Gastrocnemius medialis (tissue), 4 donors: ENCODE results near the gene PER3. TPM values are rescaled to one million over a fixed set of nuclear protein-coding genes. Genes with fewer than 3 reads are reported as not detected.
A peak's percentile ranks its signal among the peaks of the same experiment; 100 is the strongest.
"Not testable (repeated sequence)": the region's sequence is repeated elsewhere in the genome, so short reads cannot be mapped to it uniquely, and the experiment has no call there.

Experiments
- ATAC-seq, 2 donors: fragments of 150-250 bp; one replicate each; pipeline ENCODE4 v1.9.1; 2016
- DNase-seq, 2 donors: peaks; one replicate each; pipeline ENCODE4 v3.0.0-alpha.2; 2019
- H3K27ac ChIP-seq, 4 donors: fragments of 200-600 bp; sonication (generic); 1 replicate in 1 of 4; 2 replicates in 3 of 4; pipeline ENCODE4 v1.5.1; 2016 to 2018; ENCODE audit warnings: mild to moderate bottlenecking in 2 of 4, moderate library complexity in 1 of 4
- H3K27me3 ChIP-seq, 3 donors: fragments of 200-600 bp; sonication (generic) in 2 of 3; 1 replicate in 1 of 3; 2 replicates in 2 of 3; pipeline versions ENCODE4 v1.5.1 to v1.6.0; 2016 to 2019; ENCODE audit warnings: mild to moderate bottlenecking in 1 of 3, moderate library complexity in 1 of 3
- H3K36me3 ChIP-seq, 2 donors: fragments of 200-600 bp; sonication (generic) in 1 of 2; one replicate each; pipeline ENCODE4 v1.5.1; 2017 to 2018
- H3K4me1 ChIP-seq, 2 donors: fragments of 200-600 bp; sonication (generic) in 1 of 2; one replicate each; pipeline ENCODE4 v1.5.1; 2016 to 2017; ENCODE audit warnings: mild to moderate bottlenecking in 2 of 2
- H3K4me3 ChIP-seq, 4 donors: fragments of 200-600 bp; sonication (generic) in 3 of 4; 1 replicate in 1 of 4; 2 replicates in 3 of 4; pipeline ENCODE4 v1.5.1; 2016 to 2019; ENCODE audit warnings: mild to moderate bottlenecking in 2 of 4
- H3K9me3 ChIP-seq, 3 donors: fragments of 200-600 bp; sonication (generic) in 2 of 3; 1 replicate in 1 of 3; 2 replicates in 2 of 3; pipeline ENCODE4 v1.5.1; 2016 to 2019
- POLR2A ChIP-seq, 2 donors: fragments of 450-650 bp; IDR thresholded peaks; one replicate each; pipeline ENCODE4 v1.6.1; 2017; ENCODE audit warnings: antibody characterized with exemption in 2 of 2, mild to moderate bottlenecking in 2 of 2, moderate library complexity in 2 of 2
- in situ Hi-C, 4 donors: fragments of 200-750 bp; cut with MboI; loops; one replicate each; pipeline versions ENCODE4 v1.15.0 to v1.8.0; 2017; ENCODE audit warnings: low sequenced_read_pairs in 4 of 4
- intact Hi-C: fragments of 100-400 bp; cut with DNase I; formaldehyde crosslinking; loops from one replicate; pipeline ENCODE4 v1.15.1; 2023; ENCODE audit warnings: low total_unique reads
- total RNA-seq, 4 donors: library from RNA; depleted of rRNA; stranded (reverse); fragments of >200 nt; gene quantifications; one replicate each; pipeline versions ENCODE4 v1.1.0 to v1.2.3, GENCODE V29; 2016
- TF ChIP-seq, protein P1 (sequence below), 5 experiments: fragments of 450-650 bp in 3 of 5; fragments of 200-600 bp in 2 of 5; sonication (generic) in 2 of 5; IDR thresholded peaks in 4 of 5; conservative IDR thresholded peaks in 1 of 5; 1 replicate in 4 of 5; 2 replicates in 1 of 5; pipeline ENCODE4 v1.5.1; 2016 to 2019; ENCODE audit warnings: antibody characterized with exemption in 5 of 5, mild to moderate bottlenecking in 3 of 5, moderate library complexity in 3 of 5

PER3 gene
- total RNA-seq, 4 donors from 2014 or later, result 3.7 to 7.1 (median 5.5) TPM

GRCh38 chr1:7784492-7785071 is 491 bp downstream of the PER3 start:
- ATAC-seq, result peak; percentile 17 to 32
- peak overlapping the region; percentile 52 to 80 (median 64) for H3K4me3 ChIP-seq
- no peaks in the 10 kb centered on the region for H3K27me3 ChIP-seq
- in situ Hi-C loops (no loop called here), intact Hi-C loops (loop anchor here (1.0 to 5.0 kb wide), 2 partner anchors 13 to 1093 kb away; partner anchors contain the start of genes ENO1 and VAMP3)
- peak; percentile 15 to 57 for DNase-seq
- H3K27ac ChIP-seq, result peak overlapping the region; percentile 90 to 98 (median 94)
- peaks cover 15 to 26% of the 10 kb centered on the region in 2 donors for H3K4me1 ChIP-seq
- TF ChIP-seq, protein P1, sequence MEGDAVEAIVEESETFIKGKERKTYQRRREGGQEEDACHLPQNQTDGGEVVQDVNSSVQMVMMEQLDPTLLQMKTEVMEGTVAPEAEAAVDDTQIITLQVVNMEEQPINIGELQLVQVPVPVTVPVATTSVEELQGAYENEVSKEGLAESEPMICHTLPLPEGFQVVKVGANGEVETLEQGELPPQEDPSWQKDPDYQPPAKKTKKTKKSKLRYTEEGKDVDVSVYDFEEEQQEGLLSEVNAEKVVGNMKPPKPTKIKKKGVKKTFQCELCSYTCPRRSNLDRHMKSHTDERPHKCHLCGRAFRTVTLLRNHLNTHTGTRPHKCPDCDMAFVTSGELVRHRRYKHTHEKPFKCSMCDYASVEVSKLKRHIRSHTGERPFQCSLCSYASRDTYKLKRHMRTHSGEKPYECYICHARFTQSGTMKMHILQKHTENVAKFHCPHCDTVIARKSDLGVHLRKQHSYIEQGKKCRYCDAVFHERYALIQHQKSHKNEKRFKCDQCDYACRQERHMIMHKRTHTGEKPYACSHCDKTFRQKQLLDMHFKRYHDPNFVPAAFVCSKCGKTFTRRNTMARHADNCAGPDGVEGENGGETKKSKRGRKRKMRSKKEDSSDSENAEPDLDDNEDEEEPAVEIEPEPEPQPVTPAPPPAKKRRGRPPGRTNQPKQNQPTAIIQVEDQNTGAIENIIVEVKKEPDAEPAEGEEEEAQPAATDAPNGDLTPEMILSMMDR (IDR thresholded peaks at IDR 0.05 in 4 of 5, conservative IDR thresholded peaks at IDR 0.05 in 1 of 5), result no peak
- no peak for TF ChIP-seq POLR2A (IDR thresholded peaks at IDR 0.05)
- no peaks in the 10 kb centered on the region for H3K9me3 ChIP-seq
- H3K36me3 ChIP-seq, result peaks cover 2 to 46% of the 10 kb centered on the region in 2 donors

DNA sequence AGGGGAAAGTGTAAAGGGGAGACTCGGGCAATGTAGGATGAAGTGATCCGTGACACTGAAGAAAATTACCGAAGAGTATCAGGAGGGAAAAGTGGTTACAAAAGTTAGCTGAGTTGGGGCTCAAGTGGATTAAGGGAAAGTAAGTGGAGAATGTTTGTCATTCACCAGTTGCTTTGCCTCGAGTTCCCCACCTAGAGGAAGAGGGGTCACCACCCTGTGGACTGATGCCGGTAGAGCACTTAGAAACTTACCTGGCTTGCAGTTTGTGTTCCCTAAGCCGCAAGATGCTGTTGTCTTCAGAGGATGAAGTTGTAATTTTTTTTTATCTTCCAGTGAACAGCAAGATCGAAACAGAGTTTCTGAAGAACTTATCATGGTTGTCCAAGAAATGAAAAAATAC is 1.0 kb downstream of the PER3 start:
- ATAC-seq (no peak), DNase-seq (no peak)
- intact Hi-C loops (no loop called here), in situ Hi-C loops (no loop called here)
- TF ChIP-seq, protein P1 (IDR thresholded peaks at IDR 0.05 in 4 of 5, conservative IDR thresholded peaks at IDR 0.05 in 1 of 5), result no peak
- no peak for TF ChIP-seq POLR2A (IDR thresholded peaks at IDR 0.05)
- Histone ChIP-seq H3K4me3 (peak overlapping the region in 3 of 4 donors; percentile 52 to 64 (median 64)), H3K4me1 (peaks cover 15 to 26% of the 10 kb centered on the region in 2 donors), H3K27ac (peak overlapping the region; percentile 90 to 98 (median 94)), H3K36me3 (peaks cover 2 to 46% of the 10 kb centered on the region in 2 donors), H3K9me3 (no peaks in the 10 kb centered on the region), H3K27me3 (no peaks in the 10 kb centered on the region)

DNA sequence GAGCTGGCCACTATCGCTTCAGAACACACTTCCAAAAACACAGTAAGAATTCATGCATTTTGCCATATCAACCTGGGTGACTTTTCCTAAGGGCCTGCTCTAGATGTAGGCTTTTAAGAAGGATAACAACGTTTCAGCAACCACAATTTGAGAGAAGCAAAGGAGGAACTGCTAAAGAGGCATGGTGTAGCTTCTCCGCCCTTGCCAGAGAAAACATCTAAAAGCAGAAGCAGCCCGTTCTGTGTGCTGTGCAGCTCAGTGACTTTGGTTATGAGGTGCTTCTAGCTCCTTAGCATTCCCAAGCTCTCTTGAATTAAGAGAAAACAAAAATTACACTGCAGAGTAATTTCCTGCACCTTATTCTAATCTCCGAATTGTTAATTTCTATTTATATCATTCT is 2.7 kb downstream of the PER3 start:
- H3K9me3 ChIP-seq, result no peaks in the 10 kb centered on the region
- peaks cover 15 to 26% of the 10 kb centered on the region in 2 donors for H3K4me1 ChIP-seq
- in situ Hi-C loops, result no loop called here
- no peak for DNase-seq
- no peak for ATAC-seq
- intact Hi-C loops, result no loop called here
- H3K27me3 ChIP-seq, result no peaks in the 10 kb centered on the region
- H3K4me3 ChIP-seq, result no peak overlapping the region
- H3K27ac ChIP-seq, result peak overlapping the region in 1 of 4 donors; percentile 7
- H3K36me3 ChIP-seq, result peaks cover 5 to 52% of the 10 kb centered on the region in 2 donors
- TF ChIP-seq, protein P1 (IDR thresholded peaks at IDR 0.05 in 4 of 5, conservative IDR thresholded peaks at IDR 0.05 in 1 of 5), result no peak
- no peak for TF ChIP-seq POLR2A (IDR thresholded peaks at IDR 0.05)

- ATAC-seq (no peak), DNase-seq (no peak)
- Histone ChIP-seq H3K27me3 (no peaks in the 10 kb centered on the region), H3K4me1 (peaks cover 7 to 17% of the 10 kb centered on the region in 2 donors), H3K4me3 (no peak overlapping the region), H3K9me3 (no peaks in the 10 kb centered on the region), H3K36me3 (peaks cover 13 to 78% of the 10 kb centered on the region in 2 donors), H3K27ac (no peak overlapping the region)
- no peak for TF ChIP-seq POLR2A (IDR thresholded peaks at IDR 0.05)
- intact Hi-C loops, result no loop called here
- in situ Hi-C loops, result no loop called here
Observed at GRCh38 chr1:7789828-7790227, 5.7 kb downstream of the PER3 start.

GRCh38 chr1:7791027-7791426 is 6.9 kb downstream of the PER3 start:
- H3K4me1 ChIP-seq, intact Hi-C loops, ATAC-seq, H3K9me3 ChIP-seq, H3K4me3 ChIP-seq, in situ Hi-C loops, H3K27me3 ChIP-seq, H3K27ac ChIP-seq, DNase-seq: not testable (repeated sequence)
- H3K36me3 ChIP-seq, result peaks cover 13 to 85% of the 10 kb centered on the region in 2 donors
